Gastroesophageal sphincter (tissue), 3 donors: ENCODE results near the gene CRYBG3.

Experiments
- POLR2AphosphoS5 ChIP-seq: sonication (generic); formaldehyde crosslinking; IDR thresholded peaks from one replicate; pipeline ENCODE4 v1.6.1; 2017; ENCODE audit warnings: antibody characterized with exemption
- TF ChIP-seq, protein P1 (sequence below), 4 experiments: fragments of 200-600 bp in 2 of 4; fragments of 450-650 bp in 2 of 4; sonication (generic) in 1 of 4; IDR thresholded peaks; one replicate each; pipeline ENCODE4 v1.5.1; 2017 to 2019; ENCODE audit warnings: antibody characterized with exemption in 4 of 4, mild to moderate bottlenecking in 2 of 4, moderate library complexity in 2 of 4

- TF ChIP-seq, protein P1, sequence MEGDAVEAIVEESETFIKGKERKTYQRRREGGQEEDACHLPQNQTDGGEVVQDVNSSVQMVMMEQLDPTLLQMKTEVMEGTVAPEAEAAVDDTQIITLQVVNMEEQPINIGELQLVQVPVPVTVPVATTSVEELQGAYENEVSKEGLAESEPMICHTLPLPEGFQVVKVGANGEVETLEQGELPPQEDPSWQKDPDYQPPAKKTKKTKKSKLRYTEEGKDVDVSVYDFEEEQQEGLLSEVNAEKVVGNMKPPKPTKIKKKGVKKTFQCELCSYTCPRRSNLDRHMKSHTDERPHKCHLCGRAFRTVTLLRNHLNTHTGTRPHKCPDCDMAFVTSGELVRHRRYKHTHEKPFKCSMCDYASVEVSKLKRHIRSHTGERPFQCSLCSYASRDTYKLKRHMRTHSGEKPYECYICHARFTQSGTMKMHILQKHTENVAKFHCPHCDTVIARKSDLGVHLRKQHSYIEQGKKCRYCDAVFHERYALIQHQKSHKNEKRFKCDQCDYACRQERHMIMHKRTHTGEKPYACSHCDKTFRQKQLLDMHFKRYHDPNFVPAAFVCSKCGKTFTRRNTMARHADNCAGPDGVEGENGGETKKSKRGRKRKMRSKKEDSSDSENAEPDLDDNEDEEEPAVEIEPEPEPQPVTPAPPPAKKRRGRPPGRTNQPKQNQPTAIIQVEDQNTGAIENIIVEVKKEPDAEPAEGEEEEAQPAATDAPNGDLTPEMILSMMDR (IDR thresholded peaks at IDR 0.05): no peak
- TF ChIP-seq POLR2AphosphoS5: no peak
These were observed 9.3 kb downstream of the CRYBG3 start for GRCh38 chr3:97831140-97831539.
